Chondrocyte (in vitro differentiated cells): ENCODE data around the gene ALG14. TPM values are rescaled to one million over a fixed set of nuclear protein-coding genes. Genes with fewer than 3 reads are reported as not detected.

Source experiments
- DNase-seq: peaks from one replicate; pipeline ENCODE4 v3.0.0; 2021; ENCODE audit warnings: mixed read lengths, low spot score
- H3K27ac Mint-ChIP-seq: one replicate; pipeline ENCODE4 v1.8.0; 2021; ENCODE audit warnings: mild to moderate bottlenecking, moderate library complexity, mixed read lengths; ENCODE audit not compliant: unreplicated experiment
- H3K27me3 Mint-ChIP-seq: 2 replicates; pipeline ENCODE4 v1.8.0; 2021; ENCODE audit warnings: low read depth, mixed read lengths
- H3K36me3 Mint-ChIP-seq: 2 replicates; pipeline ENCODE4 v1.8.0; 2021; ENCODE audit warnings: low read depth, mixed read lengths
- H3K4me1 Mint-ChIP-seq: 2 replicates; pipeline ENCODE4 v1.8.0; 2021; ENCODE audit warnings: low read depth, mild to moderate bottlenecking, mixed read lengths
- H3K4me3 Mint-ChIP-seq: one replicate; pipeline ENCODE4 v1.8.0; 2021; ENCODE audit warnings: mild to moderate bottlenecking, moderate library complexity, mixed read lengths; ENCODE audit not compliant: unreplicated experiment
- H3K9me3 Mint-ChIP-seq: 2 replicates; pipeline ENCODE4 v1.8.0; 2021; ENCODE audit warnings: low read depth, mixed read lengths
- CTCF ChIP-seq: fragments of 200-600 bp; sonication (generic); IDR thresholded peaks from 2 replicates; pipeline ENCODE4 v1.5.0; 2021; ENCODE audit warnings: antibody characterized with exemption, mild to moderate bottlenecking, moderate library complexity
- total RNA-seq: library from RNA; stranded (reverse); gene quantifications from 3 replicates; pipeline ENCODE4 v1.2.1, GENCODE V29; 2021

The ALG14 gene
- total RNA-seq, 1 donor from 2014 or later = 3.8 TPM

GRCh38 chr1:95034506-95034905 is 38.2 kb downstream of the ALG14 start:
- H3K4me3 Mint-ChIP-seq = no peak overlapping the region
- H3K36me3 Mint-ChIP-seq = no peaks in the 10 kb centered on the region
- no peak for TF ChIP-seq CTCF
- no peaks in the 10 kb centered on the region for H3K9me3 Mint-ChIP-seq
- H3K27me3 Mint-ChIP-seq = no peaks in the 10 kb centered on the region
- no peaks in the 10 kb centered on the region for H3K4me1 Mint-ChIP-seq
- H3K27ac Mint-ChIP-seq = no peak overlapping the region
- DNase-seq = no peak

GRCh38 chr1:95033843-95034242 is 38.9 kb downstream of the ALG14 start:
- H3K9me3 Mint-ChIP-seq = peaks cover 5% of the 10 kb centered on the region

GRCh38 chr1:95029532-95029931 is 43.2 kb downstream of the ALG14 start:
- TF ChIP-seq CTCF = no peak
- Mint-ChIP-seq H3K27me3 (no peaks in the 10 kb centered on the region), H3K9me3 (peaks cover 5% of the 10 kb centered on the region), H3K27ac (no peak overlapping the region), H3K4me3 (no peak overlapping the region), H3K36me3 (peaks cover 2% of the 10 kb centered on the region), H3K4me1 (peaks cover 10% of the 10 kb centered on the region)
- no peak for DNase-seq

More at GRCh38 chr1:95033843-95034242, 38.9 kb downstream of the ALG14 start:
- Mint-ChIP-seq H3K27me3 (no peaks in the 10 kb centered on the region), H3K36me3 (peaks cover 2% of the 10 kb centered on the region), H3K4me1 (no peaks in the 10 kb centered on the region), H3K4me3 (no peak overlapping the region), H3K27ac (no peak overlapping the region)
- TF ChIP-seq CTCF = no peak
- no peak for DNase-seq

DNA sequence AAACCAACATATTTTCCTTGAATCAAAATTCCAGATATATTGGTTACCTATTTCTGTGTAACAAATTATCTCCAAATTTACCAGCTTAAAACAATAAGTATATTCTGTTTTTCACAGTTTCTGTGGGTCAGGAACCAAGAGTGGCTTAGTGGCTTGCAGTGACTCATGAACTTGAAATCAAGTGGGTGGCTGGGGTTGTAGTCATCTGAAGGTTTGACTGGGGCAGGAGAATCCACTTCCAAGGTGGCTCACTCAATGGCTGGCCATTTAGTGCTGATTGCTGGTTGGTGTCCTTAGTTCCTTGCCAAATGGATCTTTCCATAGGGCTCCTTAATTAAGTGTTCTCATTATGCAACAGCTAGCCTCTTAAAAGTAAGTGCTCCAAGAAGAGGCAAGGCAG is 43.8 kb downstream of the ALG14 start:
- H3K27me3 Mint-ChIP-seq = no peaks in the 10 kb centered on the region
- peaks cover 15% of the 10 kb centered on the region for H3K4me1 Mint-ChIP-seq
- H3K9me3 Mint-ChIP-seq = peaks cover 5% of the 10 kb centered on the region
- DNase-seq = no peak
- no peak overlapping the region for H3K27ac Mint-ChIP-seq
- no peak for TF ChIP-seq CTCF
- peaks cover 2% of the 10 kb centered on the region for H3K36me3 Mint-ChIP-seq
- H3K4me3 Mint-ChIP-seq = no peak overlapping the region

GRCh38 chr1:95027046-95027445 is 45.7 kb downstream of the ALG14 start:
- no peak for DNase-seq
- Mint-ChIP-seq H3K27ac (no peak overlapping the region), H3K27me3 (no peaks in the 10 kb centered on the region), H3K4me1 (peaks cover 34% of the 10 kb centered on the region), H3K4me3 (no peak overlapping the region), H3K36me3 (peaks cover 2% of the 10 kb centered on the region), H3K9me3 (peaks cover 5% of the 10 kb centered on the region)
- TF ChIP-seq CTCF = no peak
